HG03159 (cell line): ENCODE measurements around the gene HLA-DQB2.
"Not testable (repeated sequence)": the region's sequence is repeated elsewhere in the genome, so short reads cannot be mapped to it uniquely, and the experiment has no call there.

Source experiments
- ATAC-seq: cut with Tn5 transposase; IDR thresholded peaks from one replicate; pipeline ENCODE4 v1.9.1; 2021; ENCODE audit warnings: mild to moderate bottlenecking, moderate library complexity; ENCODE audit not compliant: unreplicated experiment

The HLA-DQB2 gene

GRCh38 chr6:32763421-32763820 lies at the start of gene HLA-DQB2:
Gene HLA-DQB2 (minus strand): TSS chr6:32763532. CDS start chr6:32763470, 62 bp downstream.
- no peak for ATAC-seq

GRCh38 chr6:32809171-32809570 lies 45.8 kb upstream of the HLA-DQB2 start:
- ATAC-seq = no peak

GRCh38 chr6:32807020-32807580 lies 43.8 kb upstream of the HLA-DQB2 start:
- ATAC-seq = no peak

GRCh38 chr6:32805404-32805803 lies 42.1 kb upstream of the HLA-DQB2 start:
- ATAC-seq = not testable (repeated sequence)

- ATAC-seq = no peak
Observed at GRCh38 chr6:32803416-32803815, 40.1 kb upstream of the HLA-DQB2 start.

- no peak for ATAC-seq
Observed at GRCh38 chr6:32799740-32800139, 36.4 kb upstream of the HLA-DQB2 start.

GRCh38 chr6:32799168-32799567 lies 35.8 kb upstream of the HLA-DQB2 start:
- ATAC-seq = no peak

GRCh38 chr6:32796848-32797776 lies 33.8 kb upstream of the HLA-DQB2 start:
- no peak for ATAC-seq

- ATAC-seq = no peak
Observed at GRCh38 chr6:32794510-32794909, 31.2 kb upstream of the HLA-DQB2 start.

- ATAC-seq = no peak
Observed at GRCh38 chr6:32792901-32793435, 29.6 kb upstream of the HLA-DQB2 start.

GRCh38 chr6:32790306-32790705 lies 27.0 kb upstream of the HLA-DQB2 start:
- ATAC-seq = no peak

- no peak for ATAC-seq
Observed at GRCh38 chr6:32785781-32786533, 22.6 kb upstream of the HLA-DQB2 start.

GRCh38 chr6:32782923-32783322 lies 19.6 kb upstream of the HLA-DQB2 start:
- not testable (repeated sequence) for ATAC-seq

- no peak for ATAC-seq
Observed at GRCh38 chr6:32779036-32779435, 15.7 kb upstream of the HLA-DQB2 start.

GRCh38 chr6:32775071-32775470 lies 11.7 kb upstream of the HLA-DQB2 start:
- ATAC-seq = no peak

- ATAC-seq = no peak
Observed at GRCh38 chr6:32774426-32774825, 11.1 kb upstream of the HLA-DQB2 start.

- no peak for ATAC-seq
Observed at GRCh38 chr6:32772656-32773055, 9.3 kb upstream of the HLA-DQB2 start.

- no peak for ATAC-seq
Observed at GRCh38 chr6:32764048-32764447, 716 bp upstream of the HLA-DQB2 start.

GRCh38 chr6:32761548-32761947 lies 1.8 kb downstream of the HLA-DQB2 start:
- no peak for ATAC-seq

- ATAC-seq = no peak
Observed at GRCh38 chr6:32761072-32761471, 2.3 kb downstream of the HLA-DQB2 start.

GRCh38 chr6:32759669-32760068 lies 3.7 kb downstream of the HLA-DQB2 start:
- no peak for ATAC-seq
